Stimulated activated effector memory CD8-positive, alpha-beta T cell treated with anti-CD3 and anti-CD28 coated beads, Interleukin-12 subunit alpha, Interleukin-12 subunit beta, amount 100 ng/mL, for 72 hours (primary cell): ENCODE measurements around the gene DYNLL2.
"Not testable (repeated sequence)": the region's sequence is repeated elsewhere in the genome, so short reads cannot be mapped to it uniquely, and the experiment has no call there.

Source experiments
- ATAC-seq: fragments of 150-1000 bp; cut with Tn5 transposase; 2 replicates; pipeline ENCODE4 v1.10.0; 2021
- DNase-seq, 2 donors: peaks; one replicate each; pipeline ENCODE4 v3.0.0; 2021 to 2022; ENCODE audit warnings: low spot score in 2 of 2
- H3K27ac Mint-ChIP-seq: one replicate; pipeline ENCODE4 v1.8.0; 2022; ENCODE audit warnings: mild to moderate bottlenecking, mixed read lengths
- H3K36me3 Mint-ChIP-seq: one replicate; pipeline ENCODE4 v1.8.0; 2022; ENCODE audit warnings: mild to moderate bottlenecking, mixed read lengths
- H3K4me1 Mint-ChIP-seq: one replicate; pipeline ENCODE4 v1.8.0; 2022; ENCODE audit warnings: mixed read lengths
- H3K4me3 Mint-ChIP-seq: one replicate; pipeline ENCODE4 v1.8.0; 2022; ENCODE audit warnings: mild to moderate bottlenecking, mixed read lengths
- H3K9me3 Mint-ChIP-seq: one replicate; pipeline ENCODE4 v1.8.0; 2022; ENCODE audit warnings: mixed read lengths

DYNLL2 gene

DNA sequence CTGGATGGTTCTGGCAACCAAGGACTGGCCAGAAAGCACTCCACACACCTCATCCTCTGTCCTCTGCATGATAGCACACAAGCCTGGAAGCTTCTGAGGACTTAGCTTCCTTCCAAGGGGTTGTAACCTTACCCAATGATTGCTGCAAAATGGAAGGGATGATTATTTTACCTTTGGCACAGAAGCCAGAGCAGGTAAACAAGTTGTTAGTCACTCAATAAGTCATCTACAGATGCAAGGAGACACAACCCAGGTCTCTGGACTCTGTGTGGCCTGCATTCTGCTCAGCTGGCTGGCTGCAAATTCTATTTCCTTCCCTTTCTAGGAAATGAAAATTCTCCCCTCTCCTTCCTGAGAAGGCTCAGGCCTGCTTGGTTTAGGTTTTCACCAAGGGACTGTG is 26.7 kb upstream of the DYNLL2 start:
- Mint-ChIP-seq H3K36me3 (no peaks in the 10 kb centered on the region), H3K27ac (no peak overlapping the region), H3K4me3 (no peak overlapping the region), H3K9me3 (no peaks in the 10 kb centered on the region), H3K4me1 (peaks cover 13% of the 10 kb centered on the region)
- no peak for DNase-seq
- ATAC-seq, result no peak

DNA sequence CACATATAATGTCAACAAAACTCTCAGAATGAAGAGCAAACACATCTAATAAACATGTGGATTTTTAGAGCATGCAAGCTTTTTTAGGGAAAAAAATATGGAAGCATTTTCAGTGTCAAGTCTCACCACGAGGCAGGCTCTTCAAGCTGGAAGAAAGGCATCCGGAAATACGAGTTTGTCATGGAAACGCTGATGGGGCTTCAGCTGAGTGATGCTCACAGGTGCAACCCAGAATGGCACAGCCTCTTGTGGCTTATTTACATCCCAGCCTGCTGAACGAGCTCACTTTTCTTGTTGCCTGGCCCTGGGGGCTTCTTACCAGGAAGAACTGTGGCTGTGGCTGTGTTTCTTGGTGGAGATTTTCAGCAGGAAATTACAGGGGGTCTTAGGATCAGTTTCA is 24.1 kb upstream of the DYNLL2 start:
- ATAC-seq, result no peak
- no peaks in the 10 kb centered on the region for H3K36me3 Mint-ChIP-seq
- H3K27ac Mint-ChIP-seq, result no peak overlapping the region
- no peak overlapping the region for H3K4me3 Mint-ChIP-seq
- no peaks in the 10 kb centered on the region for H3K9me3 Mint-ChIP-seq
- no peak for DNase-seq
- H3K4me1 Mint-ChIP-seq, result no peaks in the 10 kb centered on the region

DNA sequence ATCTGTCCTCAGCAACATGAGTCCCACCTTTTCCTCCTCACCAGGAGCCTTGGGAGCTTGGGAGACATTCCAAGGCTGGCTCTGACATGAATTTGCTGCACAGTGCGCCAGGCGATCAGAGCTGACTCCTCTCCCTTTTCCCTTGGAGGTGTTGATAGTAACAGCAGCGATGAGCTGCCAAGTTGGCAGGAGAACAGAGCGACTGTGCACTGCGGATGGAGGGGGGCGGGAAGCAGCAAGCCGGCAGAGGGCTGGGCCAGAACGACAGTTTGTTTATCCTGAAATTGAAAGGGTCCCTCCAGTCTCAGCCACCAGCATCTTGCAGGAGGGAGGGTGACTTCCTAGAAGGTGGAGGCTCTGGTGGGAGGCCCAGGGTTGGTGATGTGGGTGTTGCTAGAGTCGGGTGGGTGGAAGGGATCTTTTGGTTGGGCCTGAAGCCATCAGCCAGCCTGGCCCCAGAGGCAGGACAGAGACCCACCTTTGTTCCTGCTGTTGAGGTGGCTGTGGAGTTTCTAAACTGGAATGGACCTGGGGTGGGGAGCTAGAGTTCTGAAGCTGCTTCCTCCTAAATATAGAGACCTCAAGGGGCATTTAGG is 22.5 kb upstream of the DYNLL2 start:
- H3K4me1 Mint-ChIP-seq, result no peaks in the 10 kb centered on the region
- no peak overlapping the region for H3K4me3 Mint-ChIP-seq
- no peaks in the 10 kb centered on the region for H3K9me3 Mint-ChIP-seq
- ATAC-seq (no peak), DNase-seq (no peak)
- H3K27ac Mint-ChIP-seq, result no peak overlapping the region
- H3K36me3 Mint-ChIP-seq, result no peaks in the 10 kb centered on the region

DNA sequence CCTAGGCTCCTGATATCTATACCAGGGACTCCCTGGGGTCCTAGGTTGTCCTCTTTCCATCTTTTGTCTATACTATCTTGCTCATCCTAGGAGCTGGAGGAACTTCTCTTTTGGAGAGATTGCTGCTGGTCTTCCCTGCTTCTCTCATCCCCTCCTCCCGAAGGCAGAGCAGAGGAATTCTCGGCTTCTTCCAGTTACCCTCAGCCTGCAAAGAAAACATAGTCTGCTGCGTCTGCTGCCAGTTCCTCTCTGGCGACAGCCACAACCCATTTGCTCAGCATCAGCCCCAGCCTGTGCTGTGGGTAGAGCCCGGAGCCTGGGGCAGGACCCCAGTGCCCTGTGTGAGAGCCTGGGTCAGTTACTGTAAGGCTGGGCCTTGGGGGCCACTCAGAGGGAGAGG is 21.5 kb upstream of the DYNLL2 start:
- H3K4me1 Mint-ChIP-seq, result no peaks in the 10 kb centered on the region
- ATAC-seq (no peak), DNase-seq (no peak)
- H3K36me3 Mint-ChIP-seq, result no peaks in the 10 kb centered on the region
- H3K27ac Mint-ChIP-seq, result no peak overlapping the region
- H3K4me3 Mint-ChIP-seq, result no peak overlapping the region
- H3K9me3 Mint-ChIP-seq, result no peaks in the 10 kb centered on the region

DNA sequence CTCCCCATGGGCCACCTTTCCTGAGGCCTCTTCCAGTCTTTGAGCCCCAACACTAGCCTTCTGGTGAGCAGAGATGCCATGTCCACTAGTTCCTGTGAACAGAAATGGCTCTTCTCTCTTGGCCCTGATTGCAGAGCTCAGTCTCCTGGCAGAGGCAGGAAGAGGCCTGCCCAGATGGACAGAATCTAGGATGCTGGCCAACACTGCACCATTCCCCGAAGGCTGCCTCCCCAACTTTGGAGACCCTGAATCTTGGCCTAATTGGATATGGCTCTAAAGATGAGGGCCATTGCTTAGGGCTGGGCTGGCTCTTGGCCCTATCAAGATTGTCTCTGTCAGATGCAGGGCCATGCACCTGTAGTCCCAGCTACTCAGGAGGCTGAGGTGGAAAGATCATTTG is 18.0 kb upstream of the DYNLL2 start:
- ATAC-seq (no peak), DNase-seq (no peak)
- Mint-ChIP-seq H3K4me1 (no peaks in the 10 kb centered on the region), H3K4me3 (no peak overlapping the region), H3K27ac (no peak overlapping the region), H3K9me3 (no peaks in the 10 kb centered on the region), H3K36me3 (no peaks in the 10 kb centered on the region)

DNA sequence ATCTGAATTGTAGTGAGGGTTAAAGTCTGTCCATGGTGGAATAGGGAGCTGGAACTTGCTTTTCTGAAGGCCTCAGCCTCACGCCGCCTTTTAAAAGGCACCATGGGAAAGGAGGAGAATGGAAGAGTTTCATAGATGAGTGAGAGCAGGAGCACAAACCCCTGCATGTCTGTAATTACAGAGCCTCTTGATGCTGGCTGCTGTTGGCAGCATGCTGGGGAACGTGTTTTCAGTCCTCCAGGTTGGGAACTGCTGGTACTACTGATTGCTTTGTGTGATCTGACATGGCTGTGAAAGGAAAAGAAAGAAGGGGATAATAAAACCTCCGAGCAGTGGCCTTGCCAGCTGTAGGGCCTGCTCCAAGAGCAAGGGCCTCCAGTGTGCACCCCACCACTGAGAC is 16.8 kb upstream of the DYNLL2 start:
- no peaks in the 10 kb centered on the region for H3K36me3 Mint-ChIP-seq
- DNase-seq, result no peak
- H3K27ac Mint-ChIP-seq, result no peak overlapping the region
- ATAC-seq, result no peak
- no peaks in the 10 kb centered on the region for H3K9me3 Mint-ChIP-seq
- no peak overlapping the region for H3K4me3 Mint-ChIP-seq
- H3K4me1 Mint-ChIP-seq, result no peaks in the 10 kb centered on the region

DNA sequence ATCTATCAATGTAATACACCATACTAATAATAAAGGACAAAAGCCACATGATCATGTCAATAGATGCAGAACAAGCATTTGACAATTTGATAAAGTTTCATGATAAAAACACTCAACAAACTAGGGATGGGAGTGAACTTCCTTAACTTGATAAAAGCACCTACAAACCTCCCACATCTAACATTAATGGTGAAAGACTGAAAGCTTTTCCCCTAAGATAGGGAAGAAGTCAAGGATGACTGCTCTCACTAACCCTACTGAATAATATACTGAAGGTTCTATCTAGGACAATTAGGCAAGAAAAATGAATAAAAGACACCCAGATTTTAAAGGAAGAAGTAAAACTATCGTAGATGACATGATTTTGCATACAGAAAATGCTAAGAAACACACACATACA is 10.4 kb upstream of the DYNLL2 start:
- Mint-ChIP-seq H3K4me3 (no peak overlapping the region), H3K9me3 (no peaks in the 10 kb centered on the region), H3K27ac (no peak overlapping the region), H3K36me3 (no peaks in the 10 kb centered on the region), H3K4me1 (no peaks in the 10 kb centered on the region)
- DNase-seq, result no peak
- ATAC-seq, result no peak

DNA sequence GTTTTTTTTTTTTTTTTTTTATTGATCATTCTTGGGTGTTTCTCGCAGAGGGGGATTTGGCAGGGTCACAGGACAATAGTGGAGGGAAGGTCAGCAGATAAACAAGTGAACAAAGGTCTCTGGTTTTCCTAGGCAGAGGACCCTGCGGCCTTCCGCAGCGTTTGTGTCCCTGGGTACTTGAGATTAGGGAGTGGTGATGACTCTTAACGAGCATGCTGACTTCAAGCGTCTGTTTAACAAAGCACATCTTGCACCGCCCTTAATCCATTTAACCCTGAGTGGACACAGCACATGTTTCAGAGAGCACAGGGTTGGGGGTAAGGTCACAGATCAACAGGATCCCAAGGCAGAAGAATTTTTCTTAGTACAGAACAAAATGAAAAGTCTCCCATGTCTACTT is 10.0 kb upstream of the DYNLL2 start:
- not testable (repeated sequence) for DNase-seq, ATAC-seq, H3K27ac Mint-ChIP-seq, H3K4me1 Mint-ChIP-seq, H3K36me3 Mint-ChIP-seq, H3K9me3 Mint-ChIP-seq, H3K4me3 Mint-ChIP-seq

DNA sequence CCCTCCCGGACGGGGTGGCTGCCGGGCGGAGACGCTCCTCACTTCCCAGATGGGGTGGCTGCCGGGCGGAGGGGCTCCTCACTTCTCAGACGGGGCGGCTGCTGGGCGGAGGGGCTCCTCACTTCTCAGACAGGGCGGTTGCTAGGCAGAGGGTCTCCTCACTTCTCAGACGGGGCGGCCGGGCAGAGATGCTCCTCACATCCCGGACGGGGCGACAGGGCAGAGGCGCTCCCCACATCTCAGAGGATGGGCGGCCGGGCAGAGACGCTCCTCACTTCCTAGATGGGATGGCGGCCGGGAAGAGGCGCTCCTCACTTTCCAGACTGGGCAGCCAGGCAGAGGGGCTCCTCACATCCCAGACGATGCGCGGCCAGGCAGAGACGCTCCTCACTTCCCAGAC is 8.8 kb upstream of the DYNLL2 start:
- not testable (repeated sequence) for H3K4me1 Mint-ChIP-seq, H3K36me3 Mint-ChIP-seq, H3K9me3 Mint-ChIP-seq, ATAC-seq, DNase-seq, H3K27ac Mint-ChIP-seq, H3K4me3 Mint-ChIP-seq

DNA sequence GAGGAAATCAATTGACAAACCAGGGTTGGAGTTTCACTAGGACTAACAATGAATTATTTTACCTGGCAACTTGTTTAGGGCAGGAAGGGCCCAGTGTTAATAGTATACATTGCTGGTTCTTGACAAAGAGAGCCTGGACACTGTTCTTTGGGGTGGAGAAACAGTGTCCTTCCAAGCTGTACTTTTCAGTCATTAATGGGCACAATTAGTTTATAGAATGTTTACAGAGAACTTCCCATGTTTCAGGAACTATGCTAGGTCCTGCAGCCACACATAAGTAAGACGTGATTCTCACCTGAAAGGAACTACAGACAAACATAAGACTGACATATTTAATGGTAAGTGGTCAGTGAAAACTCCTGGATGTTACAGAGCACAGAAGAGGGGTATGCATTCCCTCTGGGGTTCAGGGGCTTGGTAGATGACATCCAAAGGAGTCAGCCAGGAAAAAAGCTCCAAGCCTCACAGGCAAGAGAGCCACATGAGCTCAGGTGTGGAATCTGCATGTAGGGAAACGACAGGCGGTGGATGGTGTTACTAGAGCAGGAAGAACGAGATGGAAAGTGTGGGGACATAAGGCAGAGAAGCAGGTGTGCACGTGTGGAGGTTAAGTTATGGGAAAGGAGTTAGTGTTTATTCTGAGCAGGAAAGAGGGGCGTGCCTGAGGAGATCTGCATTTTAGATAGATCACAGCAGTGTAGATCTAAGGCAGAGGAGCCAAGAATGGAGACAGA is 3.8 kb upstream of the DYNLL2 start:
- DNase-seq (peak in 1 of 2 donors; percentile 42), ATAC-seq (no peak)
- no peaks in the 10 kb centered on the region for H3K4me1 Mint-ChIP-seq
- H3K27ac Mint-ChIP-seq, result no peak overlapping the region
- peaks cover 7% of the 10 kb centered on the region for H3K36me3 Mint-ChIP-seq
- no peaks in the 10 kb centered on the region for H3K9me3 Mint-ChIP-seq
- H3K4me3 Mint-ChIP-seq, result no peak overlapping the region

DNA sequence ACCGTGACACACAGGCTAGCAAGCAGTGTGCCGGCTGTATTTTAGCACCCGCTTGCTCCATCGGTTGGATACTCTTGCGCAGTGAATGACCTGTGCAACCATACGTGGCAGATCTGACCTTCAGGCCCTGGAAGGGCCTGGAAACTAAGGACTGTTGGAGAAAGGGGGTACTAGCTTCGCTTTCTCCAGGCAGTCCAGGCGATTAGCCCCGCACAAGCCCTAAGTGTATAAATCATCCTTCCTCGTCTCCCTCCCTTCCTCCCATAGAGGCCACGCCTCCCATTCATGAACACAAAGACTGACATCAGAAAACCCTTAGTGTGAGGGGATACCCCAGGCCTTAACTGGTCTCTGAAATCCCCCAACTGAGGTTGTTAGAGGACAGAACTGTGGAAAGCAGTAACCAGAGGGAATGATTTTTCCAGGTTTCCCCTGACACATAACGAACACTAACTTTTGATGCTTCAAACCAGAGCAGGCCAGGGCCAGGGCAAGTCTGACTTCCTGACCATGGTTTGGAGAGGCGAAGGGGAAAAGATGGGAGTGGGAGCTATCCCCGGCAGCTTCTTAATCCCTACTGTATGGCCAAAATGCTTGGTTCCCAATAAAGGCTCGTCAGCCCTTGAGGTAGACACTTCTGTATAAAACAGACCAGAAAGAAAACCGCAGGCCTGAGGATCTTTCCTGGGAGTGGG is 1.4 kb upstream of the DYNLL2 start:
- Mint-ChIP-seq H3K36me3 (peaks cover 30% of the 10 kb centered on the region), H3K27ac (peak overlapping the region; percentile 89), H3K4me1 (peaks cover 20% of the 10 kb centered on the region), H3K9me3 (no peaks in the 10 kb centered on the region), H3K4me3 (no peak overlapping the region)
- DNase-seq (peak in 1 of 2 donors; percentile 46), ATAC-seq (no peak)

DNA sequence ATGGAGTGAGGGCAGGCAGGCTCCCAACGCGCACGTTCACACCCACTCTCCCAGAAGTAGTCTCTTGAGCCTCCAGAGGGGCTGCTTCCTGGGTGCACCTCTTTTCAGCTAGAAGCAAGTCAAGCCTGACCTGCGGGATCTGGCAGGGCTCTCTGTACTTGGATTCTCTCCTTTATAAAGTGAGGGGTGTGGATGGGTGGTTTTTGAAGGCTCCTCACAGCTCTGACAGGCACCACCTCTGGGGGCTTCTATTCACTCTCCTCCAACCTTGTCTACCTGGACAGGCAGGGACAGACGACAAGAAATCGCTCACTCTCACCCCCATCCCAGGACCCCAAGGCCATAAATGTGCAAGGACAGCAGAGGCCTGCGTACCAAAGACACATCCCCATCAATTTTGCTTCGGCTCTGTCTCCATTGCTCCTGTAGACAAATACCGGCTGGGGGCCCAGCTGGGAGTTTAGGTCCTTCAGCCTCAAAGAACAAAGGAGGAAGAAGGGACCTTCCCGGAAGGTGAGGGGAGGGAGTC is 814 bp upstream of the DYNLL2 start:
- Mint-ChIP-seq H3K27ac (peak overlapping the region; percentile 89), H3K4me3 (peak overlapping the region; percentile 76)

DNA sequence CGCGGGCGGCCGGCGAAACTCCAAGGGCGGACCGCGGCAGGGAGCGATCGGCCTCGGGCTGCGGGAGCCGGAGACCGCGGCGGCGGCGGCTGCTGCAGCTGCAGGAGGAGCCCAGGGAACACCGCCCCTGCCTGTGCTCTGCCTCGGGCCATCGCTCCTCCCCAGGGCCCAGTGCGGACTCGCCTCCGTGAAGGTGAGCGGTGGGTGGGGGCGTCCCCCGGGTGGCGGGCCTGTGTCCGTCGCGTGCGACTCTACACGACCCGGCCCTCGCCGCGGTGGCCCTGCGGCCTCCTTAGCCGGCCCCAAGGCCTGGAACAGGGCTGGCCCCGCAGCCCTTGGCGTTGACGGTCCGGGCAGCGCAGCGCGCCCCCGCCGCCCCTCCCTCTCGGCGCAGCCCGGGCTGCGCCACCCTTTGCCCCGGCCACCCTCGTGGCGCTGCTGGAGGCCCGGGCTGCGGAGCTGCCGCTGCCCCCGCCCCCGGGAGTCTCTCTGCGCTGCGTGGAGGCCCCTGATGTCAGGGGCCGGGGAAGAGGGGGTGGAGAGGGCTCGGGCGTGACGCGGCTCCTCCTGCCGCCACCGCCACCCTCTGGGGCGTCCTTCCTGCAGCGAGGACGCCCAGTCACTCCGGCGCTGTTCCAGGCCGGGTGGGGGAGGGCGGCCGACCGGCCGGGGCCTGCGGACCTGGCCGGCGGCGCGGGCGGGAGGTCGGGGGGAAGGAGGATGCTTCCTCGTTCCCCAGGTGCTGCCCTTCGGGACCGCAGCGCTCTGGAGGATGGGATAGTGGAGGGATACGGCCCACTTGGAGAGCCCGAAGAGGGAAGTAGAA is 485 bp downstream of the DYNLL2 start:
- H3K9me3 Mint-ChIP-seq, result no peaks in the 10 kb centered on the region
- peak overlapping the region; percentile 70 for H3K27ac Mint-ChIP-seq
- peaks cover 49% of the 10 kb centered on the region for H3K36me3 Mint-ChIP-seq
- peak; percentile 49 to 80 for DNase-seq
- peak overlapping the region; percentile 76 for H3K4me3 Mint-ChIP-seq
- peak; percentile 84 for ATAC-seq
- H3K4me1 Mint-ChIP-seq, result peaks cover 37% of the 10 kb centered on the region

More for the DNA sequence above, 814 bp upstream of the DYNLL2 start:
- Mint-ChIP-seq H3K4me1 (peaks cover 25% of the 10 kb centered on the region), H3K36me3 (peaks cover 36% of the 10 kb centered on the region), H3K9me3 (no peaks in the 10 kb centered on the region)
- DNase-seq (no peak), ATAC-seq (no peak)

DNA sequence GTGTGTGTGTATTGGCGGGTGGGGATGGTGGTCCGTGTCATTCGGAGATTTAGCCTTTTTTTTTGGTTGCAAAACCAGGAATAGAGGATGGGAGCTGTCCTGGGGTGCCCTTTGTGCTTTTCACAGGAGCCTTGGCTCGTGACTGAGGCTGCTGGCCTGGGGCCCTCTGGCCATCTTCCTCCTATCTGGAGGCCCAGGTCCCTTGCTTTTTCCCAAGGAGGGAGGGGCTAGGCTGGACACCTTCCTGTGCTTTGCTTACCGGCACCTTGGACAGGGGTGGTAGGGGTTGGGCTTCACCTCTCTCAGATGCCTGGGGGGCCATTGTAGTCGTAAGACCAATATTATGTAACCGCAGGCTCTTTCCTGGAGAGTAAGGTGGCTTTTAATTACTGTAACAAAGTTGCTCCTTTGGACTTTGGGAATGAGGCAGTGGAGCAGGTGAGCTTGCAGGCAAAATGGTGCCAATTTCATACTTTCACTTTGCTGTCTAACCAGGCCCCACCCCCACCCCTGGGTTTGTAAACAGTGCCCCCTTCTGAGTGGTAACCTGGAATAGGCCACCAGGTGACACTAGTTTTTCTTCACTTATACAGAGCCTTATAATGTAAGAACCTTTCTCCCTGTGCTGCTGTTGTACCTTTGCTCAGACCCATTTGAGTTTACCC is 1.2 kb downstream of the DYNLL2 start:
- Mint-ChIP-seq H3K27ac (peak overlapping the region; percentile 70), H3K36me3 (peaks cover 57% of the 10 kb centered on the region), H3K9me3 (no peaks in the 10 kb centered on the region), H3K4me3 (peak overlapping the region; percentile 76), H3K4me1 (peaks cover 44% of the 10 kb centered on the region)
- DNase-seq (peak in 1 of 2 donors; percentile 71), ATAC-seq (no peak)
